Right atrium auricular region (tissue), 2 donors: ENCODE measurements around the gene PRTN3. TPM values are rescaled to one million over a fixed set of nuclear protein-coding genes. Genes with fewer than 3 reads are reported as not detected.

Experiments
- DNase-seq: peaks from one replicate; pipeline ENCODE4 v3.0.0-alpha.2; 2019; ENCODE audit warnings: low spot score
- H3K27ac ChIP-seq, 2 donors: fragments of 200-600 bp; sonication (generic); 1 replicate in 1 of 2; 2 replicates in 1 of 2; pipeline ENCODE4 v1.5.1; 2016 to 2019
- H3K27me3 ChIP-seq, 2 donors: fragments of 200-600 bp; sonication (generic); one replicate each; pipeline versions ENCODE4 v1.5.1 to v1.6.0; 2017 to 2019
- H3K36me3 ChIP-seq: fragments of 200-600 bp; sonication (generic); one replicate; pipeline ENCODE4 v1.5.1; 2016
- H3K4me1 ChIP-seq, 2 donors: fragments of 200-600 bp; sonication (generic); one replicate each; pipeline versions ENCODE4 v1.5.1 to v1.6.0; 2017 to 2019
- H3K4me3 ChIP-seq, 2 donors: fragments of 200-600 bp; sonication (generic); 1 replicate in 1 of 2; 2 replicates in 1 of 2; pipeline ENCODE4 v1.5.1; 2017 to 2019; ENCODE audit warnings: mild to moderate bottlenecking in 1 of 2, moderate library complexity in 1 of 2
- H3K9me3 ChIP-seq, 2 donors: fragments of 200-600 bp; sonication (generic); one replicate each; pipeline ENCODE4 v1.5.1; 2019
- total RNA-seq, 2 donors: library from RNA; depleted of rRNA; stranded (reverse); fragments of >200 nt; gene quantifications; one replicate each; pipeline ENCODE4 v1.1.0, GENCODE V29; 2016
- TF ChIP-seq, protein P1 (sequence below), 2 donors: fragments of 200-600 bp; sonication (generic); IDR thresholded peaks; one replicate each; pipeline ENCODE4 v1.5.1; 2019; ENCODE audit warnings: antibody characterized with exemption in 2 of 2

PRTN3 gene
- total RNA-seq, 2 donors from 2014 or later: not detected

GRCh38 chr19:795073-795611 lies 45.7 kb upstream of the PRTN3 start:
- H3K4me3 ChIP-seq: no peak overlapping the region
- peak overlapping the region; percentile 53 to 63 for H3K27ac ChIP-seq
- peaks cover 0 to 59% of the 10 kb centered on the region in 2 donors for H3K4me1 ChIP-seq
- no peaks in the 10 kb centered on the region for H3K27me3 ChIP-seq
- DNase-seq: no peak
- H3K36me3 ChIP-seq: peaks cover 10% of the 10 kb centered on the region
- no peaks in the 10 kb centered on the region for H3K9me3 ChIP-seq
- TF ChIP-seq, protein P1, sequence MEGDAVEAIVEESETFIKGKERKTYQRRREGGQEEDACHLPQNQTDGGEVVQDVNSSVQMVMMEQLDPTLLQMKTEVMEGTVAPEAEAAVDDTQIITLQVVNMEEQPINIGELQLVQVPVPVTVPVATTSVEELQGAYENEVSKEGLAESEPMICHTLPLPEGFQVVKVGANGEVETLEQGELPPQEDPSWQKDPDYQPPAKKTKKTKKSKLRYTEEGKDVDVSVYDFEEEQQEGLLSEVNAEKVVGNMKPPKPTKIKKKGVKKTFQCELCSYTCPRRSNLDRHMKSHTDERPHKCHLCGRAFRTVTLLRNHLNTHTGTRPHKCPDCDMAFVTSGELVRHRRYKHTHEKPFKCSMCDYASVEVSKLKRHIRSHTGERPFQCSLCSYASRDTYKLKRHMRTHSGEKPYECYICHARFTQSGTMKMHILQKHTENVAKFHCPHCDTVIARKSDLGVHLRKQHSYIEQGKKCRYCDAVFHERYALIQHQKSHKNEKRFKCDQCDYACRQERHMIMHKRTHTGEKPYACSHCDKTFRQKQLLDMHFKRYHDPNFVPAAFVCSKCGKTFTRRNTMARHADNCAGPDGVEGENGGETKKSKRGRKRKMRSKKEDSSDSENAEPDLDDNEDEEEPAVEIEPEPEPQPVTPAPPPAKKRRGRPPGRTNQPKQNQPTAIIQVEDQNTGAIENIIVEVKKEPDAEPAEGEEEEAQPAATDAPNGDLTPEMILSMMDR (IDR thresholded peaks at IDR 0.05): no peak

- TF ChIP-seq, protein P1 (IDR thresholded peaks at IDR 0.05): no peak
- no peaks in the 10 kb centered on the region for H3K27me3 ChIP-seq
- H3K27ac ChIP-seq: peak overlapping the region; percentile 81 to 84
- peak overlapping the region; percentile 65 for H3K4me3 ChIP-seq
- peaks cover 0 to 61% of the 10 kb centered on the region in 2 donors for H3K4me1 ChIP-seq
- H3K36me3 ChIP-seq: peaks cover 18% of the 10 kb centered on the region
- no peak for DNase-seq
- no peaks in the 10 kb centered on the region for H3K9me3 ChIP-seq
Observed at GRCh38 chr19:795691-796581, 44.9 kb upstream of the PRTN3 start.

DNA sequence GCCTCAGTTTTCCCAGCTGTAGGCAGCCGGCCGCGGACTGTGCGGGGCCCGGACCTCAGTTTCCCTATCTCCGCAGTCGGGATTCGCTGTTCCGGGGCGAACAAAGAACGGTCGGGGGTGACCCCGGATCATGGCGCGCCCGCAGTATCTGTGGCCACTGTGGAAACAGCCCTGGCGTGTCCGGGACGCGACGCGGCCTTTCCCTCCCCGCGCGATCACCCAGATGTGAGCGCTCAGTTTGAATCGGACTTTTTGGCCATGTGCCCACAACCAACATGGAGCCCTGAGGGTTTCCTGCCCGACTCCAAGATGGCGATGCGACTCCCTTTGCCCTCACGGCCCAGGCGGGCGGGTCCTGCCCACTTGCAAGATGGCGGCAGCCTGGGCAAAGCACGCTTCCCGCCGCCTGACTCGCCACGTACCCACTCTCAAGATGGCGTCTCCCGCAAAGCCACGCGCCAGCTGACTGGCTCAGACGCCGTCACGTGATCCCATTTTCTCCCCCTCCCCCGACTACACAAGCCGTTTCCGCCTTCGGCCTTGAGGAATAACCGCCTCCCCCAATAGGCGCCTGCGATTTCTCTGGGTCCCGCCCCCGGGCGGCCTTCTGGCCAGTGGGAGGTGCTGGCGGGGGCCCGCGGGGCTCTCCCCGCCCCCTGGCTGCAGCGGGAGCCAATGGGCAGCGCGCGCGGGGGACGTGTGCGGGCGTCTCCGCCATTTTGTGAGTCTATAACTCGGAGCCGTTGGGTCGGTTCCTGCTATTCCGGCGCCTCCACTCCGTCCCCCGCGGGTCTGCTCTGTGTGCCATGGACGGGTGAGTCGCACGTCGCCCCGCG lies 43.9 kb upstream of the PRTN3 start, which contains the start of gene PTBP1:
PTBP1 (plus strand) TSS at position 761 of the 836 bp plus-strand sequence; CDS start at position 807, 46 bp downstream.
- peak within 1 kb of the TSS; percentile 90 to 96 for H3K27ac ChIP-seq
- TF ChIP-seq, protein P1 (IDR thresholded peaks at IDR 0.05): no peak
- H3K4me1 ChIP-seq: peaks cover 2 to 61% of the 10 kb centered on the region in 2 donors
- DNase-seq: peak; percentile 100
- H3K27me3 ChIP-seq: no peaks in the 10 kb centered on the region
- H3K36me3 ChIP-seq: peaks cover 28% of the 10 kb centered on the region
- no peaks in the 10 kb centered on the region for H3K9me3 ChIP-seq
- H3K4me3 ChIP-seq: peak within 1 kb of the TSS; percentile 97 to 99

GRCh38 chr19:797528-798414 lies 43.0 kb upstream of the PRTN3 start:
- peak overlapping the region; percentile 97 to 99 for H3K4me3 ChIP-seq
- H3K27me3 ChIP-seq: no peaks in the 10 kb centered on the region
- peaks cover 28% of the 10 kb centered on the region for H3K36me3 ChIP-seq
- peak overlapping the region; percentile 90 to 96 for H3K27ac ChIP-seq
- peaks cover 3 to 61% of the 10 kb centered on the region in 2 donors for H3K4me1 ChIP-seq
- H3K9me3 ChIP-seq: no peaks in the 10 kb centered on the region
- DNase-seq: peak; percentile 88
- TF ChIP-seq, protein P1 (IDR thresholded peaks at IDR 0.05): no peak
